Stomach (tissue), 9 donors: ENCODE data around the gene LAD1. TPM values are rescaled to one million over a fixed set of nuclear protein-coding genes. Genes with fewer than 3 reads are reported as not detected.

Experiments used
- DNase-seq, 2 donors: peaks; one replicate each; pipeline versions ENCODE4 v3.0.0 to v3.0.0-alpha.2; 2013 to 2019
- H3K27ac ChIP-seq, 5 donors: fragments of 200-600 bp in 4 of 5; sonication (generic) in 4 of 5; one replicate each; pipeline ENCODE4 v1.5.1; 2013 to 2019; ENCODE audit warnings: mild to moderate bottlenecking in 1 of 5, moderate library complexity in 1 of 5
- H3K27me3 ChIP-seq, 3 donors: fragments of 200-600 bp; sonication (generic); one replicate each; pipeline ENCODE4 v1.5.1; 2017 to 2019; ENCODE audit warnings: mixed run types in 1 of 3
- H3K36me3 ChIP-seq, 4 donors: fragments of 200-600 bp; sonication (generic); 1 replicate in 3 of 4; 2 replicates in 1 of 4; pipeline ENCODE4 v1.5.1; 2016 to 2019
- H3K4me1 ChIP-seq, 4 donors: fragments of 200-600 bp; sonication (generic); one replicate each; pipeline ENCODE4 v1.5.1; 2016 to 2019
- H3K4me3 ChIP-seq, 4 donors: fragments of 200-600 bp; sonication (generic) in 3 of 4; one replicate each; pipeline ENCODE4 v1.5.1; 2016 to 2019; ENCODE audit warnings: mild to moderate bottlenecking in 1 of 4
- H3K9me3 ChIP-seq, 4 donors: fragments of 200-600 bp; sonication (generic); one replicate each; pipeline ENCODE4 v1.5.1; 2016 to 2019
- CTCF ChIP-seq, 7 experiments: fragments of 450-650 bp in 4 of 7; fragments of 200-600 bp in 3 of 7; sonication (generic) in 3 of 7; IDR thresholded peaks; one replicate each; pipeline ENCODE4 v1.5.1; 2016 to 2019; ENCODE audit warnings: antibody characterized with exemption in 7 of 7, control low read depth in 2 of 7, mild to moderate bottlenecking in 1 of 7
- EP300 ChIP-seq: sonication (generic); formaldehyde crosslinking; IDR thresholded peaks from one replicate; pipeline ENCODE4 v1.6.1; 2017; ENCODE audit warnings: antibody characterized with exemption
- POLR2A ChIP-seq, 4 donors: fragments of 450-650 bp; IDR thresholded peaks; one replicate each; pipeline ENCODE4 v1.6.1; 2016; ENCODE audit warnings: antibody characterized with exemption in 4 of 4, control low read depth in 2 of 4, mild to moderate bottlenecking in 1 of 4, moderate library complexity in 1 of 4
- POLR2AphosphoS5 ChIP-seq, 3 donors: sonication (generic); formaldehyde crosslinking; IDR thresholded peaks; one replicate each; pipeline ENCODE4 v1.6.1; 2016; ENCODE audit warnings: antibody characterized with exemption in 3 of 3
- WGBS, 5 donors: extraction: QIAGEN DNeasy Blood & Tissue Kit in 3 of 5; methylation state at CpG; one replicate each; pipeline versions ENCODE4 v1.1.5 to v1.1.7; 2013 to 2018; 5-methylcytosine and 5-hydroxymethylcytosine counted together
- intact Hi-C: fragments of 100-400 bp; cut with DNase I; formaldehyde crosslinking; loops from one replicate; pipeline ENCODE4 v1.15.1; 2023; ENCODE audit warnings: low total_unique reads
- polyA plus RNA-seq, 3 donors: library from polyadenylated mRNA; stranded (reverse); fragments of 200-250 nt; gene quantifications; one replicate each; pipeline ENCODE4 v1.2.3, GENCODE V29; 2013
- total RNA-seq, 5 donors: library from RNA; depleted of rRNA; stranded (reverse); fragments of >200 nt; gene quantifications; one replicate each; pipeline versions ENCODE4 v1.1.0 to v1.2.3, GENCODE V29; 2014 to 2016
- donor health status: healthy with polysubstance abuse.
- donor health status: Bipolar disorder and iron deficiency.
- donor health status: healthy.

The LAD1 gene
- total and polyA plus RNA-seq, 8 donors: 23.7 to 151 (median 50.9) TPM

GRCh38 chr1:201391651-201392511 is 7.2 kb downstream of the LAD1 start:
- intact Hi-C loops: no loop called here
- Histone ChIP-seq H3K9me3 (no peaks in the 10 kb centered on the region), H3K27me3 (peaks cover 0 to 12% (median 0%) of the 10 kb centered on the region in 3 donors), H3K4me3 (no peak overlapping the region), H3K4me1 (peaks cover 7 to 33% (median 19%) of the 10 kb centered on the region in 4 donors), H3K27ac (no peak overlapping the region), H3K36me3 (peaks cover 3 to 23% (median 15%) of the 10 kb centered on the region in 4 donors)
- DNase-seq: no peak
- 64 to 72% (median 70%) methylated on average over 9 of the region's 9 CpGs for WGBS, 5 donors
- no peak for TF ChIP-seq CTCF (IDR thresholded peaks at IDR 0.05)
- TF ChIP-seq EP300: no peak

GRCh38 chr1:201391225-201391624 is 7.9 kb downstream of the LAD1 start:
- H3K36me3 ChIP-seq: peaks cover 3 to 30% (median 22%) of the 10 kb centered on the region in 4 donors
- H3K27me3 ChIP-seq: peaks cover 0 to 15% (median 0%) of the 10 kb centered on the region in 3 donors
- DNase-seq: no peak
- TF ChIP-seq POLR2AphosphoS5 (IDR thresholded peaks at IDR 0.05) (no peak), EP300 (no peak), CTCF (IDR thresholded peaks at IDR 0.05) (no peak), POLR2A (IDR thresholded peaks at IDR 0.05) (no peak)
- H3K4me1 ChIP-seq: peaks cover 6 to 29% (median 14%) of the 10 kb centered on the region in 4 donors
- WGBS, 5 donors: 81 to 95% (median 95%) methylated on average over 1 of the region's 1 CpG
- no peak overlapping the region for H3K27ac ChIP-seq
- no peak overlapping the region for H3K4me3 ChIP-seq
- H3K9me3 ChIP-seq: no peaks in the 10 kb centered on the region
- intact Hi-C loops: no loop called here

GRCh38 chr1:201389051-201389450 is 10.1 kb downstream of the LAD1 start:
- Histone ChIP-seq H3K4me1 (peaks cover 0 to 7% (median 2%) of the 10 kb centered on the region in 4 donors), H3K36me3 (peaks cover 3 to 49% (median 30%) of the 10 kb centered on the region in 4 donors), H3K27me3 (peaks cover 0 to 35% (median 0%) of the 10 kb centered on the region in 3 donors), H3K4me3 (no peak overlapping the region), H3K27ac (no peak overlapping the region), H3K9me3 (no peaks in the 10 kb centered on the region)
- WGBS, 5 donors: 84 to 91% (median 88%) methylated on average over 12 of the region's 12 CpGs
- no peak for TF ChIP-seq POLR2A (IDR thresholded peaks at IDR 0.05)
- TF ChIP-seq EP300: no peak
- TF ChIP-seq POLR2AphosphoS5 (IDR thresholded peaks at IDR 0.05): no peak
- TF ChIP-seq CTCF (IDR thresholded peaks at IDR 0.05): no peak
- no peak for DNase-seq
- intact Hi-C loops: no loop called here

- DNase-seq: no peak
- intact Hi-C loops: no loop called here
Observed at GRCh38 chr1:201386208-201386607, 12.9 kb downstream of the LAD1 start.

More at GRCh38 chr1:201386208-201386607, 12.9 kb downstream of the LAD1 start:
- peaks cover 0 to 6% (median 2%) of the 10 kb centered on the region in 4 donors for H3K4me1 ChIP-seq
- H3K27ac ChIP-seq: no peak overlapping the region
- TF ChIP-seq CTCF (IDR thresholded peaks at IDR 0.05): no peak
- no peak for TF ChIP-seq EP300
- TF ChIP-seq POLR2A (IDR thresholded peaks at IDR 0.05): no peak
- TF ChIP-seq POLR2AphosphoS5 (IDR thresholded peaks at IDR 0.05): no peak
- peaks cover 0 to 35% (median 0%) of the 10 kb centered on the region in 3 donors for H3K27me3 ChIP-seq
- WGBS, 5 donors: 70 to 92% (median 86%) methylated on average over 6 to 8 of the region's 8 CpGs
- peaks cover 3 to 63% (median 33%) of the 10 kb centered on the region in 4 donors for H3K36me3 ChIP-seq
- H3K9me3 ChIP-seq: no peaks in the 10 kb centered on the region
- no peak overlapping the region for H3K4me3 ChIP-seq
